GM19193 (cell line): ENCODE results near the gene FAM83E.

ENCODE experiments used
- POLR2A ChIP-seq: IDR thresholded peaks from 4 replicates; pipeline ENCODE4 v1.6.1; 2011; ENCODE audit not compliant: insufficient read depth, insufficient read length; ENCODE audit errors: extremely low read depth

Gene FAM83E

GRCh38 chr19:48646001-48646721 is 31.3 kb upstream of the FAM83E start, which contains the start of gene CA11:
TSS of gene CA11 (minus strand) at chr19:48646187. CDS start at chr19:48645632, 555 bp downstream.
- peak; percentile 28 for TF ChIP-seq POLR2A

DNA sequence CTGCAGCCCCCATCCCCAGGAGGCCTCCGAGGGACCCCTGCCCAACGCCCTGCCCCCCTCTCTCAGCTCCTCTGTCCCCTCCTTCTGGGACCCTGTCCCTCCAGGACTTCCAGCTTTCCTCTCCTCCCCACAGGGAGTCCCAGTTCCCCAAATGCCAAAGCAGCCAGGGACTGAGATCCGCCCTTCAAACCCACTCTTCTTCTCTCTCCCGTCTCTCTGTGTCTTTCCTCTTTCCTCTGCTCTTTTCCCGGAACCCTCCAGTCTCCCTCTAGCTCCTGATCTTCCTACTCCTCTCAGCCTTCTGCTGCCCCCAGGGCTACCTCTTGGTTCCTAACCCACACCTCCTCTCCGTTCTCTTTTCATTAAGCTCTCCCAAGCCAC is 30.7 kb upstream of the FAM83E start:
- TF ChIP-seq POLR2A, result no peak

DNA sequence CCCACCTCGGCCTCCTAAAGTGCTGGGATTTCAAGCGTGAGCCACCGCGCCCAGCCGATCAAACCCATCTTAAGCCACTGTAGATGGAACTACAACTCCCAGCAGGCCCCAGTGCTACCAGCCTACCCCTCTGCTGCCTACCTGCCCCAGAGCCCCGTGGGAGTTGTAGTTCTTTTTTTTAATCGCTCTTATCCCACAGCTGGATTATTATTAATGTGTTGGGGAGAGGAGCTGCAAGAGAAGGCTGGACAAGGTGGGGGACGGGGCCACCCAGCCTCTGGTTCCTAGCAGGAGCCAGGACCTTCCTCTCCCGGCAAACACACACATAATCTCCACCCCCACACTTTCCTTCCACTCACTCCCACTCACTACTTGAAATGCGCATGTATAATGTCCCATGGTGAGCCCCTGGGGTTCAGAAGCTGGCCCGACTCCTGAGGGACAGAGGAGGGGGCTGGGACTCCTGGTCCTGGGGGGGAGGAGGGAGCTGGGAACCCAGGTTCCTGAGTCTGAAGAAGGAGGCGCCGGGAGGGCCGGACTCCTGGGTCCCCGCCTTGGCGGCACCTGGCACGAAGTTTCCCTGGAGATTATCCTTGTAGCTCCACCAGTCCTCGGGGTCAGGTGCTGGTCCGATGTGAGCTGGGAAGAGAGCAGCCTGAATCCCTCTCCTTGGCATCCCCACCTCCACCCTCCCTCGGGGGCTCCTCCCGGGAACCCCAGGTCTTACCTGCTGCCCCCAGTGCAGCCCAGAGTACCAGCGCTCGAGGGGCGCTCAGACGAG is 30.2 kb upstream of the FAM83E start:
- TF ChIP-seq POLR2A, result no peak

GRCh38 chr19:48644355-48644754 is 29.5 kb upstream of the FAM83E start:
- no peak for TF ChIP-seq POLR2A

- TF ChIP-seq POLR2A, result no peak
These were observed 28.0 kb upstream of the FAM83E start for GRCh38 chr19:48642862-48643261.

DNA sequence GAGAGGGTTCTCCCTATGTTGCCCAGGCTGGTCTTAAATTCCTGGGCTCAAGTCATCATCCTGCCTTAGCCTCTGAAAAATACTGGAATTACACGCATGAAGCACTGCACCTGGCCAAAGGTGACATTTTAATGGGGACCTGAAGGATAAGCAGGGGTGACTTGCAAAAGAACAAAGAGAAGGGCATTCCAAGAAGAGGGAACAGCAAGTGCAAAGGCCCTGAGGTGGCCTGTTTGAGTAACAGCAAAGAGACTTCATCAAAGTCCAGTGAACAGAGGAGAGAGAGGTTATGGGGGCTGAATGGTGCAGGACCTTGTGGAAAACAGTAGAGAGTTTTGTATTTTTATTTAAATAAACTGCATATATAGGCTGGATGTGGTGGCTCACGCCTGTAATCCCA is 27.0 kb upstream of the FAM83E start:
- TF ChIP-seq POLR2A, result no peak

- no peak for TF ChIP-seq POLR2A
These were observed 24.9 kb upstream of the FAM83E start for GRCh38 chr19:48639483-48640375.

DNA sequence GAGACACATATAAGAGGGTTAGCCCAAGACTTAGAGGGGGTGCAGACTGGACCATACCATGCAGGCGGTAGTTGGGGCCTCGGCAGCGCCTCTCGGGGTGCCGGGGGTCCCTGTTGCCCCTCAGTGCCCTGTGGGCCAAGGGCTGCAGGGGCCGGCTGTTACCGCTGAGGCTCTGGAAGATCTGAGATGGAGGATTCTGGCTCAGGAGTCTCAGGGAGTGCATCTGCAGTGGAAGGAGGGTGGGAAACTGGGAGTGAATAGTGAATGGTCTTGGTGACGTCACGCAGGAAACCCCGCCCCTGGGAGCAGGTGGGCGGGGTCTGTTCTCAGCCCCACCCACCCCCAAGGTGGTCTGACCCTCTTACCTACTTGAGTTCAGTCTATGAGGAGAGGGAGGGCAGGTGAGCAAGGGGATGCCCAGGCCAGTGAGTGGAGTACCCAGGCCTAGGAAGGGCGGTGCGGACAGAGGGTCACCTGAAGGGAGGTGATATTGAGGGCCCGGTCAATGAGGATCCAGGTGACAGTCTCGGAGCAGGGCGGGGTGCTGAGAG is 24.0 kb upstream of the FAM83E start:
- no peak for TF ChIP-seq POLR2A

DNA sequence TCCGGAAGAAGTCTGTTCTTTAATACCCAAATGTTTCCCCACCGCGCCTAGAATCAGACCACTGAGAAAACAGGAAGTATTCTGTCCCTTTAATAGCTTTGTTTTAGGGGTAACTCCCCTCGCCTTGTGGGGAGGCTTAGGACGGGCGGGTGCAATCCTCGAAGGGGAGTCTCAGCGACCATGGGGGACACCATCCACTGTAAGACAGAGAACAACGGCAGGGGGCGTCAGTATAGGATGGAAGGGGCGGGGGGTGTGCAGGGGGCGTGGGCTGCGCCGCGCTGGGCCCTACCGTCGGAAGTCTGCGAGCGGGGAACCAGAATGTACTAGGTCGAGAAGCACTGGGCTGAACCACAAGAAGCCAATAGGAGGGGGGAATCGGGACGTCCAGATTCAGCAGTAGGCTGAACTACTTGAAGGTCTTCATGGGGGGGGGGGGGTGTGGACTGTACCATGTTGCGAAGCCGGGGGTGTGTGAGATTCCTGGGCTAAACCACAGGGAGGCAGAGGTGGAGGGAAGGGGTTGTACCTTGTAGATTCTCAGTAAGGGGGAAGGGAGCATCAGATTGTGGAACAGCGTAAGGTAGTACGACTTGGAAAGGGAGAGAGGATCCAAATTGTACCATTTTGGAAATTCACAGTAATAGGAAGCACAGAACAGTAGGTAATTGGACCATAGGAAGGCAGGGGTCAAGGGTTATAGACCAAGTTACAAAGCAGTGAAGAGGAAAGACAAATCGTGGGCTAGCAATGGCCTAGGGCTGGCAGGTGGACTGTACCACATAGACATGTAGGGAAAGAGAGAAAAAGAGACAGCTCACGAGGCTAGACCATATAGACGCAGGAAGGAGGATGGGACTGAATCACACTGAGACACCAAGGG is 23.3 kb upstream of the FAM83E start:
- peak; percentile 51 for TF ChIP-seq POLR2A

GRCh38 chr19:48637449-48637947 is 22.6 kb upstream of the FAM83E start:
- no peak for TF ChIP-seq POLR2A

DNA sequence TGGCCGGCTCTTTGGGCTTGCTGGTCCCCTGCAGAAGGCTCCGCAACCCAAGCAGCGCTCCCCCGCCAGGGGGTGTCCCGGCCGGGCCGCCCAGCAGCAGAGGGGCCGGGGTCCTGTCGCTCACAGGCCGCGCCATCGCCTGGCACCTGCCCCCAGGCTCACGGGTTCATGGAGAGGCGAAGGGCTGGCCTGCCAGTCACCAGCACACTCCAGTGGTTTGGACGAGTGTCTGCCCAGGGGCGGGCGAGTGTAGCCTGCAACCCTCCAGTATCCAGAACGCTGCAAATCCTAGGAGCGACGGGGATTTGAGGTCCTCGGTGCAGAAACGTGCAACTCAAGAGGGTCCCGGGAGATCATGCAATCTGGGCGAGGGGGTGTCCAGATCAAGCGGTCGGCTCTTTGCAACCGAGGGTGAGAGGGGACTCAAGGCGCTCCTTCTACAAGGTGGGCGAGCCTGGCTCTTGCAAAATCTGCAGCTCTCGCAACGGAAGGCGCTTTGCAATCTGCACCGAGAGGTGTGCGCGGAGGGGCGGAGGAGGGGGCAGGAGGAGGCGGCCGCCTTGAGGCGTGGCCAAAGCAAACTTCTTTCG is 22.1 kb upstream of the FAM83E start, which contains the start of gene DBP:
DBP (minus strand) TSS at position 521 of the 590 bp plus-strand sequence; CDS start at position 136, 385 bp downstream.
- peak; percentile 23 for TF ChIP-seq POLR2A

GRCh38 chr19:48635966-48636858 is 21.3 kb upstream of the FAM83E start:
- TF ChIP-seq POLR2A, result no peak
